GM11168 (cell line): Measurements from ENCODE around the gene SMARCB1.

Experiments used
- in situ Hi-C: fragments of 300-500 bp; cut with MboI; formaldehyde crosslinking; loops from one replicate; pipeline ENCODE4 v1.12.0; 2022; ENCODE audit warnings: low sequenced_read_pairs; ENCODE audit not compliant: unreplicated experiment

SMARCB1 gene

DNA sequence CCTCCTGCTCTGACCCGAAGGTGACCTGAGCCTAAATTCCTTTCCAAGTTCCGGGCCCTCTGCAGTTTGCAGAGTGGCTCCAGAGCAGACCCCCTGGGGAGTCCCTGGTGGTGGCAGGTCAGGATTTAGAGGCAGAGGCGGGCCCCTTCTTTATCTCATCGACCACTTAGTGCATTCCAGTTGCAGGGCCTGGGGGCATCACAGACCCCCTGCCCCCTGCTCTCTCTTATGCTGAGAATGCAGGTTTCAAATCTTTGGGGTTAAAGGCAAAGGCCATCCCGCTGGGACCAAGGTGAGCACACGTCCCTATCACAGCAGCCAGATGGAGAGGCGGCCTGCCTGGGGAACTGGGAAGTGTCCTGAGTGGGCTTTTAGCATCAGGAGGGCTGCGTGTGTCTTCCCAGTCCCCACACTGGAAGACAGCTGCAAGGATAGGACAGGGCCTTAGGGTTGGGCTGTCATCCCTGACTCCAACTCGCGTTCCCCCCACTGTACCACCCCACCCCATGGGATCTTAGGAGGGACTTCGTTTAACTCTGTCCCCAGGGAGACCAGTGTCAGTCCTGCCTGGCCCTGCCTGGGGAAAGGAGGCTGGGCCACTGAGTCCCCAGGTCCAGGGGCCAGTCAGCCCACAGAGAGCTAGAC lies 40.7 kb downstream of the SMARCB1 start:
- in situ Hi-C loops = no loop called here

DNA sequence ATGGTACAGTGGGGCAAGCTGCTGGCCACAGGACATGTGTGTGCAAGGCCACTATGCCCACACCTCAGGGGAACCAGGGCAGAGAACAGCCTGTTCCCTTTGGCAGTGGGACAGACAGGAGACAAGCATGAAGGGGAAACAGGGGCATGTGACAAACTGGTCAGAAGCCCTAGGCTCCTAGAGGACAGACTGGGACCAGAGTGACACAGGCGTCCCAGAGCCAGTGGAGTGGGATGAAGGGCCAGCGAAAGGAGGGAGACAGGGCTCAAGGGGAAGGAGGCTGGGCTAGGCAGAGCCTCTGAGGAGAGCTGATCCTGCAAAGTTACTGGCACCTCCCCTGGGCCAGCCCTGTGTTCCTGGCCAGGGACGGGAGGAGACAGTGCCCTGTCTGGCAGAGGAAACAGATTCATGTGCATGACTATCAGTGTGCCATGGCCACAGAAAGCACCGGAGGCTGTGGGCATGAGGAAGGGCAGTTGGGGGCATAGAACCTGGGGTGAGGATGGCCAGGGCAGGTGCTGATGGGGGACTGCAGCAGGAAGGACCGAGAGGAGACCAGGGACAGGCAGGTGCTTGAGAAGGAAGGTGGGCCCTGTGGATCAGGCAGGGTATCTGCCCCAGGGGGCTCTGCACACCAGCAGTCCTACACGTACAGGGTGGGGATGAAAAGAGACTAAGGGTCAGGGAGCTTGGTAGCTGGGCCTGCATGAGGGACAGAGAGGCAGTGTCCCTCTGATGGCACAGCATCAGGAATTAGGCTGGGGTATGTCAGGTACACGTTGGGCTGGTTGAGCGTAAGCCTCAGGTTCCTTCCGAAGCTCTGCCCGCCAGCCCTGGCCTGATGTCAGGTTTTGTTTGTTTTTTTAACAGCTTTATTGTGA lies 42.3 kb downstream of the SMARCB1 start:
- in situ Hi-C loops = no loop called here

DNA sequence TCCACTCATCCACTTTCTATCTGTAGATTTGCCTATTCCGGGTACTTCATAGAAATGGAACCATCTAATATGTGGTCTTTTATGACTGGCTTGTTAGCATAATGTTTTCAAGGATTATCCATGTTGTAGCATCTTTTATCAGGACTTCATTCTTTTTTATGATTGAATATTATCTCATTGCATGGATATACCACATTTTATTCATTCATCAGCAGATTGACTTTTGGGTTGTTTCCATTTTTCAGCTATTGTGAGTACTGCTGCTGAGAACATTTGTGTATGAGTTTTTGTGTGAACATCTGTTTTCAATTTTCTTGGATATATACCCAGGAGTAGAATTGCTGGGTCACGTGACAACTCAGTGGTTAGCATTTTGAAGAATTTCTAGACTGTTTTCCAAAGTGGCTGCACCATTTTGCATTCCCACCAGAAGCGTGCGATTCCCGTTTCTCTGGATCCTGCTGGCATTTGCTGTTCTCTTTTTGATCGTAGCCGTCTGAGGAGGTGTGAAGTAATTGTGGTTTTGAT lies 43.1 kb downstream of the SMARCB1 start:
- in situ Hi-C loops = no loop called here

DNA sequence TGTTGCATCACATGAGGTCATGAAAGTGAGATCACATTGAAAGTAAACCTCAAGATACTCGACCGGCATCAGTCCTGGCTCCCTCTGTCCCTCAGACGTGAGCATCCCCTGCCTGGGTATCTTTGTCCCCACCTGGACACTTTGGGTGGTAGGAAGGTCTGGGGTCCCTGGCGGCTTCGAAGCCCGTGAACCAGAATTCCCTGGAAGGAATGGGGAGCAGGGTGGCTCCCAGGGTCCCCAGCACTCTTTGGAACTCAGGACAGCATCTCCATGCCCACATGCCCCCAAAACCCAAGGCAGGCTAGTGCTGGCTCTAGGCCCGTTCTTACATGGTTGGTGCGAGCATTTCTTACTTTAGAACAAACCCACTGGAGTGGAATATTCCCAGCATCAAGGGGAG lies 44.5 kb downstream of the SMARCB1 start:
- in situ Hi-C loops = no loop called here

DNA sequence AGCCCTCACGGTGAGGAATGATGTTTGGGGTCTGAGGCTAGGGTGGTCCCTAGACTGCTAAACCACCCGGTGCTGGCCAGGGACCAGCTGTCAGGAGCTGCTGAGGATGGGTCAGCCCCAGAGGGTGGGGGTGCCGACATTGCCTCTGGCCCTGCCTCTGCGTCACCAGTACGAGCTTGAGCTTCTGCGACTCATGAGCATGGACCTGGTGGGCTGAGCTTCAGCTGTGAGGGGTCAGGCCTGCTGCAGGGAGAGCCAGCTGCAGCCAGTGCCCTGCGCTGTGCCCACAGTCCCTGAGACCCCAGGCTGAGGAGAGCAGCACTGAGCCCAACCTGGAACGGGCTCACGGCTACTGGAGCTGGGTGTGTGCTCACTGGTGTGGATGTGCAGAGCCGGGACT lies 45.0 kb downstream of the SMARCB1 start:
- in situ Hi-C loops = no loop called here

DNA sequence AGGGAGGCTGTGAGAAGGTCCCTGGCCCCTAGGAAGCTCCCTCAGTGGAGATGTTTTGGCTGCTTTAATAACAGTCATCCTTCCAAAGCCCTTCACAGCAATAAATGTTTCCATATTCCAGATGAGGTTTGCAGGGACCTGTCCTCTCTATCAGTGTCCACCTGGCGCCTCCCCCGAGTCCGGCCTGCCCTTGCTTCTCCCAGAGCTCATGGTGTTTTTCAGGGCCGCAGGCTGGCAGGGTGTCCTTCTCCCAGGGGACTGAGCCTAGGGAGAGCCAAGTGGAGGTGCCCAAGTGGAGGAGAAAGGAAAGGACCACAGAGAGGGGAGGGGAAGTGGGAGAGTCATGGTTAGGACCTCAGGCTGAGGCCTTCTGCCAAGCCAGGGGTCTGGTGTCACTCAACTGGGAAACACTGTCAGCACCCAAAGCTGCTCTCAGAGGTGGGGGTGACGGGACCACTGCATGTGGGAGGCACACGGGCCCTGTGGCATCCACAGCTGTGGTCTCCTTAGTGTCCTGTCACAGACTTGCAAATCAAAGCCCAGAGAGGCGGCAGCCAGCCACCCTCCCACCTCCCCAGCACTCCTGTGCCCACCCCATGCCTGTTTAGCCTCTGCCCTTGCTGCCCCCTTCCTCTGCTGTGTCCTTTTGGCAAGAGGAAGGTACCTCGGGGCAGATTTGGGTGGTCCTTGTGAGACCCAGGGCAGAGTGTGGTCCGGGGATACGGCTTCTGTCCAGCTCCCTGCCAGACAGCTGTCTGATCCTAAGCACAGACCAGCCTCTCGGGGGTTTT lies 45.7 kb downstream of the SMARCB1 start:
- in situ Hi-C loops = no loop called here

DNA sequence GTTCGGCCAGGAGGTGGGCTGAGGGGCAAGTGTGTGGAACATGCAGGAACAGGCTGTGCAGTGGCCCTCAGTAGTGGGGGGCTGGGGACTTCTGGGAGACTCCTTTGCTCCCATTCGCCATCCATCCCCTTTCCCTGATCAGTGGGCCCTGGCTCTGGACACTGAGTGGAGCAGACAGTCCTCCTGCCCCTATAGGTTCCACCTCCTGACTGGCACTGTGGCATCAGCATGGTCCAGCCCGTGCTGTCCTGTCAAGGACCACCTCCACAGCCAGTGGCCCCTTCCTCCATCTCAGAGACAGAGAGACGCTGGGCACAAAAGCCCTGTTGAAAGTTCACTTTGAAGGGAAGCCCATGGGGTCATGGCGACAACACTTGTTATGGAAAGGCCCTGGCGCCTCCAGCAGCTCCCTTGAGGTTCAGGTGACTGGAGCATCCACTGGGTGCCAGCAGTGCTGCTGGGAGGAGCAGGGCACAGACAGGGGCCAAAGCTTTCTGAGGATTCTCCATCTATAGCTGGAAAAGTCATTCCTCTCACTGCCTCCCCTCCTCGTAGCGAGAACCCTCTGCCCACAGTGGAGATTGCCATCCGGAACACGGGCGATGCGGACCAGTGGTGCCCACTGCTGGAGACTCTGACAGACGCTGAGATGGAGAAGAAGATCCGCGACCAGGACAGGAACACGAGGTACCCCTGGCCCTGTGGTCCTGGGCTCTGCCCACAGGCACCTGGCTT lies 46.4 kb downstream of the SMARCB1 start:
- in situ Hi-C loops = no loop called here

DNA sequence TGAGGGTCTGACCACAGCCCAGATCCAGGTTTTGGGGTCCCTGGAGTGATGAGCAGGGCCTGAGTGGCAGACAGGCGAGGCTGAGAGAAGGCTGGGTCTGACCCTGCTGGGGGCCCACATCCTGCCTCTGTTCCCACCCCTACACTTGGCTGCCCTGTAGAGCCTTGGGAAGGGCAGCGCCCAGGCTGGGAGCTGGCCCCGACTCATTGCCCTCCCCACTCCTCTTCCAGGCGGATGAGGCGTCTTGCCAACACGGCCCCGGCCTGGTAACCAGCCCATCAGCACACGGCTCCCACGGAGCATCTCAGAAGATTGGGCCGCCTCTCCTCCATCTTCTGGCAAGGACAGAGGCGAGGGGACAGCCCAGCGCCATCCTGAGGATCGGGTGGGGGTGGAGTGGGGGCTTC lies 47.1 kb downstream of the SMARCB1 start:
- in situ Hi-C loops = no loop called here

DNA sequence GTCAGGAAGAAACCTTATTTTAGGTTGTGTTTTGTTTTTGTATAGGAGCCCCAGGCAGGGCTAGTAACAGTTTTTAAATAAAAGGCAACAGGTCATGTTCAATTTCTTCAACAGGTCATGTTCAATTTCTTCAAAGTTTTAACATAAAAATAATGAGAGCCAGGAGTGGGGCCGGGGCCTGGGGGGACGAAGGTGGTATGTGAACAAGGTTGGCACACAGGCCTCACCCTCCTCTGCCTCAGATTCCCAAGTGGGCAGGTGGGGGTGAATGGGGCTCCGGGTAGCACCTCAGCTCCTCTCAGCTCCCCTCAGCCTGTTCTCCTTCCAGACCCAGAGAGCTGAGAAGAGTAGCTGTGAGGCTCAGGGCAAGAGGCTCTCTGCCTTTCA lies 47.6 kb downstream of the SMARCB1 start:
- in situ Hi-C loops = no loop called here

DNA sequence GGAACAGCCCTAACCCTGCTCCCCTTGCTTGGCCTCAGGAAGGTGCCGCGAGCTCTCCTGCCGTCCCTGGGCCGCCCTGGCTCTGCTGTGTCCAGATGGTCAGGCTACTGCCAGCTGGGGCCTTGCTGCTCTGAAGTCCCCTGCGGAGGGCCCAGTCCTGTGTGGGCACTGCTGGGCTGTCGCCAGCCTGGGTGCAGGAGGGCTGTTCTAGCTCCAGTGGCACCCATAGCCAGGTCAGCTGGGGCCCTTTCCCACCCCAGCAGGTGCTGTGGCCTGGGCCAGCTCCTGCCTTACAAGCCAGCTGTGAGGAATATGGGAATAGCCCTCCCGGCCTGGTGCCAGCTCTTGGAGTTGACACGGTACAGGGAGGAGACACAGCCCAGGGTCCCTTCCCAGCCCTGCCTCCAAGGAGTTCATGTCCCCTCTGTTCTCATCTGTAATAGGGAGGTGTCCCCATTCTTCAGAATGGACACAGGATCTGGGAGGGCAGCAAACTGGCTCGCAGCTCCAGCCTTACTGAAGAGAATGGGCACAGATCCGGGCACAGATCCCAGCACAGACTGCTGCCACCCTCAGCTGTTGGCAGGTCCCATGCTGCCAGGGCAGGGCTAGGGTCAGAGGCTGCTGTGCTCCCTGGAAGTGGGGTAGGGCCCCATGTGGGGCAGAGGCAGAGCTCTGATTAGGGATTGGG lies 48.2 kb downstream of the SMARCB1 start:
- in situ Hi-C loops = no loop called here

DNA sequence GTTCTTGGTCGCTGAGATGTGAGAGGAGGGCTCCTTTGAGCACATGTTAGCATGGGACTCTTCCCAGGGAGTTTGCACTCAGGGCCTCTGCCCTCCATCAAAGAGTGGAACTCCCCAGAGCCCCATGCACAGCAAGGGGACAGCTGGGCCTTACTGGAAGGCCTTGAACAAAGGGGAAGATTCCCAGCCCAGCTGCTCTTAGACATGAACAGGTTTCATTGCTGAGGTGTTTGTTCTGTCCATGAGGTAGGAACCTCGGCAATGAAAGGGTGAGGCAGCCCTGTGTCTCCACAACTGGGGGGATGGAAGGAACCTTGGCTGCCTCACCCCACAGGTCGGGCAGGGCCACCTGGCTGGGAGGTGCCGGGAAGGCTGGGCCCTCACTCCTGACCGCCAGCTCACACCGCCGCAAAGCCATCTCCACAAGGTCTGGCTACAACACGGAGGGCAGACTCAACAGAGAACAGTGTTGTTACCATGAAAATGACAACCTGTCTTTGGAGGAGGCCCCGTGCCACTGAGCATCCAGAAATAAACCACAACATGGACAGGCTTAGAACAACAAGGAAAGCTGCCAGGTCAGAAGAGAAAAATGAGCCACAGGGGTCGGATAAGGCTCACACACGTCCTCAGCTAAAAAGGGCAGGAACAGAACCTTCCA lies 48.8 kb downstream of the SMARCB1 start:
- in situ Hi-C loops = no loop called here

DNA sequence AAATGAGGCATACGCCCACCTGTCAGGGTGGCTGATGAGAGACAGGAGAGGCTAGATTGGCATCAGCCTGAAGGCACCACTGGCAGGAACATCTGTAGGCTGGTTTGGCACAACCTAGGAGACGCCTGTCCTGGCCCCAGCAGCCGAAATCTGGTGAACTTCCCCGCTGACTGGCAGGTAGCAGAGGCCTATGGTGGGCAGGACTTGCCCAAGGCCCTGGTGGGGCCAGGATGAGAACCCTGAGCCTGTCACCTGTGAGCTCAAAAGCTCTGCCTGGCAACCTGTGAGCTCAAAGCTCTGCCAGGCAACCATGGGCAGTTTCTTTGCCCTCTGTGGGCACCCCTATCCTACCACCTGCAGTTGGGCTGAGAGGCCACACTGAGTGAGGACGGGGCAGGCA lies 49.5 kb downstream of the SMARCB1 start:
- in situ Hi-C loops = no loop called here

DNA sequence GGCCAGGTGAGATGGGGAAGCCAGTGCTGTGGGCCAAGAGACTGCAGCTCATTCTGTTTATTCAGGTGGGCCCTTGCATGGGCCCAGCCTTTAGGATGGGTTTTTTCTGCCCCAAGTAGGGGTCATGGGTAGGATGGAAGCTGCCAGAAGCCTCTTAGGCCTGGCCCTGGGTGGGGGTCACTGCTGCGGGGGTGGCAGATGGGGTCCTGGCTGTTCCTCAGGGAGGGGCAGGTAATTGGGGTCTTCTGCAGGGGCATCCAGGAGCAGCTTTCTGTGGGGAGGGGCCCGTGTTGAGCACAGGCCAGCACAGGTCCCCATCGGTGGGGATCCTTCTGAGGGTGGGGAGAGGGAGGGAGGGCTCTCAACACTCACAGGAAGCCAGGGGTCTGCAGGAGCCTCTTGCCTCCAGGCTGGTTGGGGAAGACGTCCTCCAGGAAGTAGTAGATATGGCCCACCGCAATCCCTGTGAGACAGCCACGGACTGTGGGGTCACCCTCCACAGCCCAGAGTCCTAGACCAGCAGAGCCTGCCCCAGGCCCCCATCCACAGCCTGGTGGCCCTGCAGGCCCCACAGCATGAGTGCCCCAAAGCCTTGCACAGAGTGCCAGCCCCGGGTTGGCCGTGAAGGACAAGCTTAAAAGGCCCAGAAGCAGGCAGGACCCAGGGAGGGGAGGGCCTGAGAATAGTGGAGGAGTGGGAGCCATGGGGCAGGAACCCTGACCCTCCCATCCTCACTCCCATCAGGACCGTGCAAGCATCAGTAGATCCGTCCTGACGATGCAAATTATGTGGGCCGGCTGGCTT lies 50.1 kb downstream of the SMARCB1 start:
- in situ Hi-C loops = no loop called here

DNA sequence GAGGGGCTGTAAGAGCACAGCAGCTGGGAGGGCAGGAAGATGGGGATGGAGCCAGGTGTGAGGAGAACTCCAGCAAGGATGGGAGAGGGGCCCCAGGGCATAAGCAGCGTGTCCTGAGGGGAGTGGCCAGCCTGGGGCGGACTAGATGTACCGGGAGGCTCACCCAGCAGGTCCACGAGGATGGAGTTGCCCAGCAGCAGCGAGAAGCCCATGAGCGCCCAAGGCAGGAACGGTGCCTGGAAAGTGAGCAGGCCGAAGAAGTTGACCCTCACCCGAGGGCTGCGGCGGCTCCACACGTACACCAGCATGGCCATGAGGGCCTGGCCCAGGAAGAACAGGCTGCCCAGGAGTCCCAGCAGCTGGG lies 50.7 kb downstream of the SMARCB1 start:
- in situ Hi-C loops = no loop called here

DNA sequence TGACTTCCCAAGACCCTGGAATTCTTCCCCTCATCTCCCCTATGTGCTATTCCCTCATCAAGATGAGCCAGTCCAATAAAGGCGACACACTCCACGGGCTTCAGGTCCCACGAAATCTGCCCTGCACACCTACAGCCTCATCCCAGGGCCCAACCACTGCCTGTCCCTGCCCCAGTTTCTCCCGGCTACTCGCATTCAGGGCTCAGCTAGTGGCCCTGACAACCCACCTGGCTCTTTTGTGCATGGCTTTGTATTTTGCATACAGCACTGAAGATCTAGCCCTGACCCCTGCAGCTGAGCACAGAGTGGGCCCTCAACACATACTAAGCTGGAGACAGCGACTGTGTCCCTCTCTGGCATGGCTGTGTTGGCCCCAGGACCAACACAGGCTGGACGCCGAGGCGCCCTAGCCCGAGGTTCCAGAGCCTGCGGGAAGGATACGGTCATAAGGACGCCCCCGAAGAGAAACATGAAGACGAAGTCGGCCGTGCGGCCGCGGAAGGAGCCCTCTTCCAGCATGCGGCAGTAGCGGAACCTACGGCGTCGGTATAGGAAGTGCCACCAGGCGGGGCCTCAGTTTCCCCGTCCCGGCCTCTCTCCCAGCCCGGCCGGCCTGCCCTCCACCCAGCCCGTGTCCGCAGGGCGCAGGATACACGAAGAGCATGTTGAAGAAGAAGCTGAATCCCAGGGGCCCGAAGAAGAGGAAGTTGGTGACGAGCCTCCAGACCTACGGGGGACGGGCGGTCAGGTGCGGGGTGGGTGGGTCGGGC lies 51.3 kb downstream of the SMARCB1 start:
- in situ Hi-C loops = no loop called here

DNA sequence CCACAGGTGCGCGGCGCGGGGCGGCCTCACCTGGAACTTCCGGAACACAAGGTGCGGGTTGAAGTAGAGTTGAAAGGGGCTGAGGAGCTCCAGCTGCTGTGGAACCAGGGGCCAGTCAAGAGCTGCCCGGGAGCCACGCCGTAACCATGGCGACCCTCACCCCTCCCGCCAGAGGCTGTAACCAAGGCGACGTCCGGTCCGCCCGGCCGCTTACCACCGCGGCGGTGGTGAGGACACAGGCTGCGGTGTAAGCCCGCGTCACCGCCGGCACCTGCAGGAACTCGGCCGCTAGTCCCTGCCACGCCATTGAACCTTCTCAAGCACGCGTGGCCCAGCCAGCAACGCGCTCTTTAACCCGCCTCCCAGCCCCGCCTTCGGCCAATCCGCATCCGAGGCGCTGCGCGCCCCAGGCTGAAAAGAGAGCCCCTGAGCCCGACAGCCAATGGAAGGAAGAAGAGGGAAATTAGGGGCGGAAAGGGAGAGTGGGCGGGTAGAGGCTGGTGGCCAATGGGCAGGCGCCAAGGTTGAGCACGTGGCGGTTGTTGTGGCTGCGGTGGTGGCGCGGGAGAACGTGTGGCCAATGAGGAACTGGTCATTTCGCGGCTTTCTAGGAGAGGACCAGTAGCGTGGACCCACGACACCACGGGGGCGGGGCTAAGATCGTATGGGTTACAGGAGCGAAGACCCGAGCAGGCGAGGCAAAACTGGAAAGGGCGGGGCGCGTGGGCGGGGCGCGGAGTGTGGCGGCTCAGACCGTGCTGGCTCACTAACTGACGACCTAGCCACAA lies 52.1 kb downstream of the SMARCB1 start, which contains the start of gene DERL3:
Gene DERL3, minus strand, starts transcription at position 326 of the 788 bp plus-strand sequence. Its CDS starts 19 bp downstream, at position 307.
- in situ Hi-C loops = no loop called here

DNA sequence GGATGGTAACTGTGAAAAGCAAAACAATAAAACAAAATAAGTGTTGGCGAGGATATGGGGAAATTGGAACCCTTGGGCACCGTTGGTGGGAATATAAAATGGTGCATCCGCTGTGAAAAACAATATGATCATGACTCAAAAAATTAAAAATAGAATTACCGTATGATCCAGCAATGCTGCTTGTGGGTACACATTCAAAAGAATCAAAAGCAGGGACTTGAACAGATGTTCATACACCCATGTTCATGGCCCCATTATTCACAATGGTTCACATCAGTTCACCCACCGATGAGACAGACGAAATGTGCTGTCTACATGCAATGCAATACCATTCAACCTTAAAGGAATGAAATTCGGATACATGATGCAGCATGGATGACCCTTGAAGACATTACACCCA lies 53.3 kb downstream of the SMARCB1 start:
- in situ Hi-C loops = no loop called here
